Keratinocyte (primary cell): ENCODE measurements around the gene TANK. TPM values are rescaled to one million over a fixed set of nuclear protein-coding genes. Genes with fewer than 3 reads are reported as not detected.

Experiments
- DNase-seq: peaks from one replicate; pipeline ENCODE4 v3.0.0-alpha.2; 2011; ENCODE audit warnings: low read depth, missing footprints, low spot score
- FAIRE-seq: peaks from 2 replicates; lab custom pipeline; 2011; peaks lifted over from hg19 to GRCh38; lab: Jason Lieb, UNC
- H2AFZ ChIP-seq: 2 replicates; pipeline ENCODE4 v1.6.0; 2012; ENCODE audit warnings: low read length, control low read depth, inconsistent platforms; ENCODE audit not compliant: control insufficient read depth
- H3K27ac ChIP-seq: 2 replicates; pipeline ENCODE4 v1.5.1; 2011; ENCODE audit warnings: low read length; ENCODE audit not compliant: control insufficient read depth, insufficient read depth
- H3K27me3 ChIP-seq: 3 replicates; pipeline ENCODE4 v1.6.0; 2011; ENCODE audit warnings: low read length; ENCODE audit not compliant: control insufficient read depth, insufficient read depth; ENCODE audit errors: extremely low read depth
- H3K36me3 ChIP-seq, 2 experiments: 2 replicates in 1 of 2; 3 replicates in 1 of 2; pipeline ENCODE4 v1.5.1; 2011; ENCODE audit warnings: low read length in 2 of 2, mild to moderate bottlenecking in 1 of 2; ENCODE audit not compliant: control insufficient read depth in 2 of 2, insufficient read depth in 2 of 2; ENCODE audit errors: extremely low read depth in 1 of 2
- H3K4me1 ChIP-seq: 3 replicates; pipeline ENCODE4 v1.5.1; 2011; ENCODE audit warnings: low read length; ENCODE audit not compliant: control insufficient read depth, insufficient read depth; ENCODE audit errors: extremely low read depth
- H3K4me2 ChIP-seq: 3 replicates; pipeline ENCODE4 v1.6.0; 2011; ENCODE audit warnings: low read depth, low read length; ENCODE audit not compliant: control insufficient read depth, insufficient read depth; ENCODE audit errors: extremely low read depth
- H3K4me3 ChIP-seq, 3 experiments: fragments of 200-600 bp in 1 of 3; sonication (generic) in 1 of 3; 2 replicates in 2 of 3; 3 replicates in 1 of 3; pipeline ENCODE4 v1.5.1; 2011 to 2016; ENCODE audit warnings: low read length in 3 of 3, mild to moderate bottlenecking in 3 of 3, control low read depth in 2 of 3, inconsistent platforms in 1 of 3, low read depth in 1 of 3, mixed read lengths in 1 of 3, mixed run types in 1 of 3, moderate library complexity in 1 of 3; ENCODE audit not compliant: control insufficient read depth in 2 of 3, insufficient read depth in 2 of 3; ENCODE audit errors: extremely low read depth in 1 of 3
- H3K79me2 ChIP-seq: 2 replicates; pipeline ENCODE4 v1.6.0; 2012; ENCODE audit warnings: low read length; ENCODE audit not compliant: control insufficient read depth, insufficient read depth
- H3K9ac ChIP-seq: 3 replicates; pipeline ENCODE4 v1.6.0; 2011; ENCODE audit warnings: low read length; ENCODE audit not compliant: control insufficient read depth, insufficient read depth; ENCODE audit errors: extremely low read depth
- H3K9me1 ChIP-seq: 3 replicates; pipeline ENCODE4 v1.6.0; 2011; ENCODE audit warnings: low read length; ENCODE audit not compliant: control insufficient read depth, insufficient read depth; ENCODE audit errors: extremely low read depth
- H3K9me3 ChIP-seq: 2 replicates; pipeline ENCODE4 v1.5.1; 2012; ENCODE audit warnings: low read depth, low read length; ENCODE audit not compliant: control insufficient read depth
- H4K20me1 ChIP-seq: 3 replicates; pipeline ENCODE4 v1.6.0; 2011; ENCODE audit warnings: low read length; ENCODE audit not compliant: control insufficient read depth, insufficient read depth; ENCODE audit errors: extremely low read depth
- CTCF ChIP-seq, 3 experiments: IDR thresholded peaks in 1 of 3; conservative IDR thresholded peaks in 1 of 3; optimal IDR thresholded peaks in 1 of 3; 2 replicates in 2 of 3; 3 replicates in 1 of 3; pipeline versions ENCODE3 to v1.5.1; 2011; ENCODE audit warnings: low read length in 3 of 3, mild to moderate bottlenecking in 3 of 3, moderate library complexity in 2 of 3, control low read depth in 1 of 3, inconsistent platforms in 1 of 3; ENCODE audit not compliant: insufficient read depth in 2 of 3; ENCODE audit errors: extremely low read depth in 1 of 3
- EZH2 ChIP-seq: IDR thresholded peaks from one replicate; pipeline ENCODE4 v1.6.1; 2012; ENCODE audit warnings: inconsistent platforms, mild to moderate bottlenecking, low read length, moderate library complexity
- dilution Hi-C: fragments of 300-500 bp; cut with MboI; formaldehyde crosslinking; loops from one replicate; pipeline ENCODE4 v1.7.0; 2020; ENCODE audit warnings: low sequenced_read_pairs; ENCODE audit not compliant: extremely low pct_ligation_motif_present
- polyA plus RNA-seq, 5 experiments: library from polyadenylated mRNA; depleted of rRNA in 3 of 5; stranded (reverse) in 3 of 5; stranded (forward) in 1 of 5; unstranded in 1 of 5; fragments of >200 nt; gene quantifications; 1 replicate in 1 of 5; 2 replicates in 3 of 5; 3 replicates in 1 of 5; pipeline versions ENCODE4 v1.2.1 to v1.2.3, GENCODE V29; 2011 to 2012; ENCODE audit warnings: missing spikeins in 2 of 5, low read depth in 1 of 5, low replicate concordance in 1 of 5

Gene TANK
- polyA plus RNA-seq, 1 donor (not counting 4 experiments of a cell fraction or from before 2014, with no cell fraction given): 47.2 TPM

- H2AFZ ChIP-seq: no peak overlapping the region
- no peak overlapping the region for H3K4me2 ChIP-seq
- dilution Hi-C loops: no loop called here
- TF ChIP-seq EZH2 (no peak), CTCF (optimal IDR thresholded peaks at IDR 0.05 in 1 of 3, IDR thresholded peaks at IDR 0.05 in 1 of 3, conservative IDR thresholded peaks at IDR 0.05 in 1 of 3; ENCODE audit: extremely low read depth in 1 of 3, insufficient read depth in 2 of 3, low read length in 3 of 3) (peak in 2 of 3 experiments; percentile 16 to 30)
- H3K4me3 ChIP-seq: no peak overlapping the region
- no peaks in the 10 kb centered on the region for H3K9me1 ChIP-seq
- H3K27ac ChIP-seq: no peak overlapping the region
- peaks cover 0 to 7% of the 10 kb centered on the region in 2 experiments for H3K36me3 ChIP-seq
- no peak overlapping the region for H3K9ac ChIP-seq
- H3K27me3 ChIP-seq: no peaks in the 10 kb centered on the region
- H3K4me1 ChIP-seq: no peaks in the 10 kb centered on the region
- DNase-seq (no peak), FAIRE-seq (no peak)
- no peaks in the 10 kb centered on the region for H3K79me2 ChIP-seq
- no peaks in the 10 kb centered on the region for H3K9me3 ChIP-seq
- no peaks in the 10 kb centered on the region for H4K20me1 ChIP-seq
These were observed 63.0 kb downstream of the TANK start for GRCh38 chr2:161223139-161223732.

GRCh38 chr2:161228511-161229240 is 68.4 kb downstream of the TANK start:
- H3K27me3 ChIP-seq: no peaks in the 10 kb centered on the region
- H3K4me2 ChIP-seq: no peak overlapping the region
- H3K4me1 ChIP-seq: no peaks in the 10 kb centered on the region
- H3K79me2 ChIP-seq: no peaks in the 10 kb centered on the region
- H4K20me1 ChIP-seq: no peaks in the 10 kb centered on the region
- no peaks in the 10 kb centered on the region for H3K9me1 ChIP-seq
- FAIRE-seq (no peak), DNase-seq (no peak)
- H3K9me3 ChIP-seq: no peaks in the 10 kb centered on the region
- H3K27ac ChIP-seq: no peak overlapping the region
- no peak overlapping the region for H3K9ac ChIP-seq
- no peak for TF ChIP-seq CTCF (optimal IDR thresholded peaks at IDR 0.05 in 1 of 3, IDR thresholded peaks at IDR 0.05 in 1 of 3, conservative IDR thresholded peaks at IDR 0.05 in 1 of 3; ENCODE audit: extremely low read depth in 1 of 3, insufficient read depth in 2 of 3, low read length in 3 of 3)
- no peak for TF ChIP-seq EZH2
- no peak overlapping the region for H3K4me3 ChIP-seq
- peaks cover 6 to 8% of the 10 kb centered on the region in 2 experiments for H3K36me3 ChIP-seq
- no peak overlapping the region for H2AFZ ChIP-seq
- dilution Hi-C loops: no loop called here
